Adrenal gland (tissue), 12 donors: ENCODE data around the gene TTLL10. TPM values are rescaled to one million over a fixed set of nuclear protein-coding genes. Genes with fewer than 3 reads are reported as not detected.

Experiments used
- DNase-seq, 7 donors: peaks; one replicate each; pipeline ENCODE4 v3.0.0-alpha.2; 2019 to 2020
- H3K27ac ChIP-seq, 5 donors: fragments of 200-600 bp; sonication (generic) in 4 of 5; 1 replicate in 3 of 5; 2 replicates in 2 of 5; pipeline versions ENCODE4 v1.5.1 to v1.8.0; 2016 to 2020; ENCODE audit warnings: mild to moderate bottlenecking in 1 of 5
- H3K27me3 ChIP-seq: fragments of 200-600 bp; 2 replicates; pipeline ENCODE4 v1.8.0; 2021
- H3K36me3 ChIP-seq, 2 donors: fragments of 200-600 bp; replicated peaks in 1 of 2; 1 replicate in 1 of 2; 2 replicates in 1 of 2; pipeline versions ENCODE4 v1.5.1 to v1.8.0; 2018 to 2022
- H3K4me1 ChIP-seq, 2 donors: fragments of 200-600 bp; replicated peaks in 1 of 2; 1 replicate in 1 of 2; 2 replicates in 1 of 2; pipeline versions ENCODE4 v1.5.1 to v1.8.0; 2018 to 2021
- H3K4me3 ChIP-seq, 4 donors: fragments of 200-600 bp; sonication (generic) in 3 of 4; one replicate each; pipeline ENCODE4 v1.5.1; 2016 to 2018
- H3K9me3 ChIP-seq, 3 donors: fragments of 200-600 bp; sonication (generic) in 1 of 3; replicated peaks in 1 of 3; 1 replicate in 2 of 3; 2 replicates in 1 of 3; pipeline versions ENCODE4 v1.5.1 to v1.8.0; 2016 to 2021
- CTCF ChIP-seq, 6 experiments: fragments of 450-650 bp in 4 of 6; fragments of 200-600 bp in 2 of 6; sonication (generic) in 1 of 6; IDR thresholded peaks; 1 replicate in 5 of 6; 2 replicates in 1 of 6; pipeline versions ENCODE4 v1.5.1 to v1.8.0; 2016 to 2021; ENCODE audit warnings: antibody characterized with exemption in 6 of 6, mild to moderate bottlenecking in 2 of 6, moderate library complexity in 1 of 6
- POLR2A ChIP-seq, 2 donors: fragments of 450-650 bp; IDR thresholded peaks; one replicate each; pipeline ENCODE4 v1.6.1; 2017; ENCODE audit warnings: antibody characterized with exemption in 2 of 2, mild to moderate bottlenecking in 2 of 2, moderate library complexity in 1 of 2
- WGBS, 4 donors: extraction: QIAGEN DNeasy Blood & Tissue Kit in 2 of 4; methylation state at CpG; one replicate each; pipeline versions ENCODE4 v1.1.5 to v1.1.7; 2013 to 2017; 5-methylcytosine and 5-hydroxymethylcytosine counted together
- intact Hi-C, 2 donors: fragments of 100-400 bp; cut with DNase I; formaldehyde crosslinking; loops; one replicate each; pipeline versions ENCODE4 v1.14.1 to v1.15.0; 2022 to 2023
- polyA plus RNA-seq, 3 donors: library from polyadenylated mRNA; stranded (reverse); fragments of 200-250 nt in 2 of 3; fragments of 350-450 nt in 1 of 3; fragmentation: Illumina TruSeq in 1 of 3; extraction: RNeasy Lipid Tissue Mini Kit (QIAGEN cat#74804) in 1 of 3; gene quantifications; one replicate each; pipeline ENCODE4 v1.2.3, GENCODE V29; 2013 to 2014
- total RNA-seq, 9 donors: library from RNA; depleted of rRNA in 4 of 9; stranded (reverse); fragments of >200 nt in 4 of 9; fragments of 120-200 nt in 1 of 9; fragmentation: NEBNext Ultra II Directional in 1 of 9; extraction: Animal tissue kit (Norgen Biotek cat#: 25700) in 1 of 9; gene quantifications; one replicate each; pipeline versions ENCODE4 v1.1.0 to v1.2.4, GENCODE V29; 2013 to 2023
- donor health status: healthy with polysubstance abuse.
- donor health status: Bipolar disorder and iron deficiency.
- donor health status: DM: yes; HTN: yes; CAD: no.
- donor health status: DM: no; HTN: no; CAD: no.
- donor health status: DM: no; HTN: no; CAD: no.
- donor health status: DM: yes; HTN: yes; CAD: no.

Gene TTLL10
- total and polyA plus RNA-seq, 12 donors, result 0.32 to 0.44 TPM; not detected in 10

GRCh38 chr1:1132042-1132950, 41.4 kb upstream of the TTLL10 start:
- H3K4me1 ChIP-seq, result no peaks in the 10 kb centered on the region
- H3K9me3 ChIP-seq, result no peaks in the 10 kb centered on the region
- TF ChIP-seq POLR2A (IDR thresholded peaks at IDR 0.05), result no peak
- no peak for TF ChIP-seq CTCF (IDR thresholded peaks at IDR 0.05)
- intact Hi-C loops, result loop anchor here in 1 of 2 donors (5.0 kb wide), 1 partner anchor 80 kb away; the partner anchor contains the start of gene TNFRSF4
- H3K4me3 ChIP-seq, result no peak overlapping the region
- DNase-seq, result no peak
- H3K27ac ChIP-seq, result no peak overlapping the region
- WGBS, 4 donors, result 85 to 90% (median 86%) methylated on average over 26 to 48 of the region's 48 CpGs
- peaks cover 6% of the 10 kb centered on the region for H3K27me3 ChIP-seq
- H3K36me3 ChIP-seq, result no peaks in the 10 kb centered on the region

GRCh38 chr1:1132956-1133750, 40.5 kb upstream of the TTLL10 start:
- TF ChIP-seq POLR2A (IDR thresholded peaks at IDR 0.05), result no peak
- no peak for TF ChIP-seq CTCF (IDR thresholded peaks at IDR 0.05)
- intact Hi-C loops, result loop anchor here in 1 of 2 donors (5.0 kb wide), 1 partner anchor 79 kb away; the partner anchor contains the start of gene TNFRSF4
- Histone ChIP-seq H3K27me3 (peaks cover 12% of the 10 kb centered on the region), H3K27ac (no peak overlapping the region), H3K4me3 (no peak overlapping the region), H3K4me1 (no peaks in the 10 kb centered on the region), H3K36me3 (no peaks in the 10 kb centered on the region), H3K9me3 (no peaks in the 10 kb centered on the region)
- DNase-seq, result peak in 1 of 7 donors; percentile 34
- 67 to 77% (median 75%) methylated on average over 15 to 32 of the region's 32 CpGs for WGBS, 4 donors

GRCh38 chr1:1134300-1134970, 39.2 kb upstream of the TTLL10 start:
- no peak for DNase-seq
- TF ChIP-seq CTCF (IDR thresholded peaks at IDR 0.05) (no peak), POLR2A (IDR thresholded peaks at IDR 0.05) (no peak)
- 85 to 100% (median 89%) methylated on average over 1 to 28 of the region's 28 CpGs for WGBS, 4 donors
- no peak overlapping the region for H3K4me3 ChIP-seq
- peaks cover 12% of the 10 kb centered on the region for H3K27me3 ChIP-seq
- no peaks in the 10 kb centered on the region for H3K36me3 ChIP-seq
- H3K9me3 ChIP-seq, result no peaks in the 10 kb centered on the region
- H3K4me1 ChIP-seq, result no peaks in the 10 kb centered on the region
- intact Hi-C loops, result loop anchor here in 1 of 2 donors (5.0 kb wide), 1 partner anchor 78 kb away; the partner anchor contains the start of gene TNFRSF4
- H3K27ac ChIP-seq, result no peak overlapping the region
